GM23338 (cell line): ENCODE measurements around the gene NDUFS6.

Experiments
- CREB1 ChIP-seq: fragments of 250-450 bp; sonication (Bioruptor Pico); IDR thresholded peaks from 2 replicates; pipeline ENCODE4 v1.5.0; 2020; ENCODE audit warnings: low read depth, mild to moderate bottlenecking, moderate library complexity
- EZH2 ChIP-seq: fragments of 200-600 bp; sonication (generic); IDR thresholded peaks from one replicate; pipeline ENCODE4 v1.8.0; 2017; ENCODE audit warnings: antibody characterized with exemption, mild to moderate bottlenecking, low read depth; ENCODE audit not compliant: unreplicated experiment
- EZH2phosphoT487 ChIP-seq: fragments of 200-600 bp; sonication (generic); IDR thresholded peaks from one replicate; pipeline ENCODE4 v1.8.1; 2018; ENCODE audit warnings: antibody characterized with exemption; ENCODE audit not compliant: unreplicated experiment
- JUNB ChIP-seq: IDR thresholded peaks from one replicate; pipeline ENCODE4 v1.6.1; 2016; ENCODE audit warnings: antibody characterized with exemption; ENCODE audit not compliant: unreplicated experiment
- NANOG ChIP-seq: IDR thresholded peaks from 2 replicates; pipeline ENCODE4 v1.6.1; 2016; ENCODE audit warnings: antibody characterized with exemption, borderline replicate concordance
- POLR2AphosphoS5 ChIP-seq: IDR thresholded peaks from 2 replicates; pipeline ENCODE4 v1.6.1; 2016; ENCODE audit warnings: antibody characterized with exemption, low read depth
- REST ChIP-seq: IDR thresholded peaks from one replicate; pipeline ENCODE4 v1.6.1; 2018; ENCODE audit warnings: antibody characterized with exemption; ENCODE audit not compliant: unreplicated experiment
- STAT1 ChIP-seq: IDR thresholded peaks from one replicate; pipeline ENCODE4 v1.6.1; 2016; ENCODE audit warnings: antibody characterized with exemption; ENCODE audit not compliant: unreplicated experiment
- ZNF114 ChIP-seq: fragments of 250-450 bp; sonication (Bioruptor Pico); IDR thresholded peaks from 2 replicates; pipeline ENCODE4 v1.5.0; 2020; ENCODE audit warnings: mild to moderate bottlenecking, moderate library complexity
- ZNF331 ChIP-seq: fragments of 250-450 bp; sonication (Bioruptor Pico); IDR thresholded peaks from 2 replicates; pipeline ENCODE4 v1.5.0; 2020; ENCODE audit warnings: low read depth, mild to moderate bottlenecking, moderate library complexity
- ZNF462 ChIP-seq: fragments of 250-450 bp; sonication (Bioruptor Pico); IDR thresholded peaks from 2 replicates; pipeline ENCODE4 v1.5.0; 2020; ENCODE audit warnings: mild to moderate bottlenecking, moderate library complexity
- TF ChIP-seq, protein P1 (sequence below), 2 experiments: fragments of 200-600 bp in 1 of 2; sonication (generic) in 1 of 2; conservative IDR thresholded peaks; 2 replicates each; pipeline versions ENCODE4 v1.5.1 to v1.6.1; 2016 to 2017; ENCODE audit warnings: antibody characterized with exemption in 2 of 2, low read depth in 2 of 2, mild to moderate bottlenecking in 2 of 2, moderate library complexity in 1 of 2
- TF ChIP-seq, protein P2 (sequence below): IDR thresholded peaks from 2 replicates; pipeline ENCODE4 v1.6.1; 2016; ENCODE audit warnings: antibody characterized with exemption

DNA sequence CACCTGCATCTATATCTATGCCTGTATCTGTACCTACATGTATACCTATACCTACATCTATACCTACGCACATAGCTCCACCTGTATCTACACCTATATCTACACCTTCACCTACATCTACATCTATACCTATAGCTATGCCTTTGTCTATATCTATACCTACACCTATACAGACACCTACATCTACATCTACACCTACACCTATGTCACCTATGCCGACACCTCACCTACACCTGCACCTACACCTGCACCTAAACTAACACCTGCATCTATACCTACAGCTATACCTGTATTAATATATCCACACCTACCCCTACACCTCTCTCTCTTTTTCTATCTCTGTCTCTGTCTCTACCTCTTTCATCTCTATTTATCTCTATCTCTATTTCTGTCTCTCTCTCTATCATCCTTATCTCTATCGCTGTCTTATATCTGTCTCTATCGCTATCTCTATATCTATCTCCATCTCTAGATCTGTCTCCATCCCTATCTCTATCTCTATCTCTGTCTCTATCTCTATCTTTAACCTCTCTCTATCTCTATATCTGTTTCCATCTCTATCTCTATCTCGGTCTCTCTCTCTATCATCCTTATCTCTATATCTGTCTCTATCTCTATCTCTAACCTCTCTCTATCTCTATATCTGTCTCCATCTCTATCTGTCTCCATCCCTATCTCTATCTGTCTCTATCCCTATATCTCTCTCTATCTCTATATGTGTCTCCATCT lies 43.7 kb downstream of the NDUFS6 start:
- TF ChIP-seq POLR2AphosphoS5 (no peak), JUNB (no peak), CREB1 (CRISPR knock-in tag) (no peak), EZH2phosphoT487 (no peak), REST (no peak), STAT1 (no peak), ZNF114 (CRISPR knock-in tag) (no peak), EZH2 (no peak), ZNF331 (CRISPR knock-in tag) (no peak), NANOG (no peak), ZNF462 (CRISPR knock-in tag) (no peak)
- TF ChIP-seq, protein P1, sequence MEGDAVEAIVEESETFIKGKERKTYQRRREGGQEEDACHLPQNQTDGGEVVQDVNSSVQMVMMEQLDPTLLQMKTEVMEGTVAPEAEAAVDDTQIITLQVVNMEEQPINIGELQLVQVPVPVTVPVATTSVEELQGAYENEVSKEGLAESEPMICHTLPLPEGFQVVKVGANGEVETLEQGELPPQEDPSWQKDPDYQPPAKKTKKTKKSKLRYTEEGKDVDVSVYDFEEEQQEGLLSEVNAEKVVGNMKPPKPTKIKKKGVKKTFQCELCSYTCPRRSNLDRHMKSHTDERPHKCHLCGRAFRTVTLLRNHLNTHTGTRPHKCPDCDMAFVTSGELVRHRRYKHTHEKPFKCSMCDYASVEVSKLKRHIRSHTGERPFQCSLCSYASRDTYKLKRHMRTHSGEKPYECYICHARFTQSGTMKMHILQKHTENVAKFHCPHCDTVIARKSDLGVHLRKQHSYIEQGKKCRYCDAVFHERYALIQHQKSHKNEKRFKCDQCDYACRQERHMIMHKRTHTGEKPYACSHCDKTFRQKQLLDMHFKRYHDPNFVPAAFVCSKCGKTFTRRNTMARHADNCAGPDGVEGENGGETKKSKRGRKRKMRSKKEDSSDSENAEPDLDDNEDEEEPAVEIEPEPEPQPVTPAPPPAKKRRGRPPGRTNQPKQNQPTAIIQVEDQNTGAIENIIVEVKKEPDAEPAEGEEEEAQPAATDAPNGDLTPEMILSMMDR (conservative IDR thresholded peaks at IDR 0.05; ENCODE audit: low read depth in 2 of 2), result no peak
- TF ChIP-seq, protein P2, sequence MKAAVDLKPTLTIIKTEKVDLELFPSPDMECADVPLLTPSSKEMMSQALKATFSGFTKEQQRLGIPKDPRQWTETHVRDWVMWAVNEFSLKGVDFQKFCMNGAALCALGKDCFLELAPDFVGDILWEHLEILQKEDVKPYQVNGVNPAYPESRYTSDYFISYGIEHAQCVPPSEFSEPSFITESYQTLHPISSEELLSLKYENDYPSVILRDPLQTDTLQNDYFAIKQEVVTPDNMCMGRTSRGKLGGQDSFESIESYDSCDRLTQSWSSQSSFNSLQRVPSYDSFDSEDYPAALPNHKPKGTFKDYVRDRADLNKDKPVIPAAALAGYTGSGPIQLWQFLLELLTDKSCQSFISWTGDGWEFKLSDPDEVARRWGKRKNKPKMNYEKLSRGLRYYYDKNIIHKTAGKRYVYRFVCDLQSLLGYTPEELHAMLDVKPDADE, result no peak
